Measurements from ENCODE around the gene PAX5. TPM values are rescaled to one million over a fixed set of nuclear protein-coding genes. Genes with fewer than 3 reads are reported as not detected.

PAX5 gene
- total and polyA plus RNA-seq, 2 of the 13 experiments (the other 11 are each of a cell fraction or from before 2014, with no cell fraction given): not detected

- TF ChIP-seq ZNF142 (CRISPR knock-in tag; IDR thresholded peaks at IDR 0.05): no peak
- TF ChIP-seq PBX2 (CRISPR knock-in tag; IDR thresholded peaks at IDR 0.05): no peak
- no peak for TF ChIP-seq ZNF280D (CRISPR knock-in tag; IDR thresholded peaks at IDR 0.05)
- TF ChIP-seq ZNF816 (CRISPR knock-in tag; IDR thresholded peaks at IDR 0.05; ENCODE audit: borderline replicate concordance): no peak
- no peak for TF ChIP-seq THAP9 (CRISPR knock-in tag; IDR thresholded peaks at IDR 0.05; ENCODE audit: borderline replicate concordance)
These were observed 91.2 kb downstream of the PAX5 start (continued) for GRCh38 chr9:36942891-36943290.

Data from HepG2 (cell line).